ENCODE results near the gene IMMT. TPM values are rescaled to one million over a fixed set of nuclear protein-coding genes. Genes with fewer than 3 reads are reported as not detected.

The IMMT gene
- polyA plus RNA-seq, 1 donor from 2014 or later, result 45.9 TPM

GRCh38 chr2:86239745-86240144, 44.5 kb upstream of the IMMT start:
- TF ChIP-seq EP300 (conservative IDR thresholded peaks at IDR 0.05; ENCODE audit: poor library complexity, severe bottlenecking), result no peak
- TF ChIP-seq, protein P1, sequence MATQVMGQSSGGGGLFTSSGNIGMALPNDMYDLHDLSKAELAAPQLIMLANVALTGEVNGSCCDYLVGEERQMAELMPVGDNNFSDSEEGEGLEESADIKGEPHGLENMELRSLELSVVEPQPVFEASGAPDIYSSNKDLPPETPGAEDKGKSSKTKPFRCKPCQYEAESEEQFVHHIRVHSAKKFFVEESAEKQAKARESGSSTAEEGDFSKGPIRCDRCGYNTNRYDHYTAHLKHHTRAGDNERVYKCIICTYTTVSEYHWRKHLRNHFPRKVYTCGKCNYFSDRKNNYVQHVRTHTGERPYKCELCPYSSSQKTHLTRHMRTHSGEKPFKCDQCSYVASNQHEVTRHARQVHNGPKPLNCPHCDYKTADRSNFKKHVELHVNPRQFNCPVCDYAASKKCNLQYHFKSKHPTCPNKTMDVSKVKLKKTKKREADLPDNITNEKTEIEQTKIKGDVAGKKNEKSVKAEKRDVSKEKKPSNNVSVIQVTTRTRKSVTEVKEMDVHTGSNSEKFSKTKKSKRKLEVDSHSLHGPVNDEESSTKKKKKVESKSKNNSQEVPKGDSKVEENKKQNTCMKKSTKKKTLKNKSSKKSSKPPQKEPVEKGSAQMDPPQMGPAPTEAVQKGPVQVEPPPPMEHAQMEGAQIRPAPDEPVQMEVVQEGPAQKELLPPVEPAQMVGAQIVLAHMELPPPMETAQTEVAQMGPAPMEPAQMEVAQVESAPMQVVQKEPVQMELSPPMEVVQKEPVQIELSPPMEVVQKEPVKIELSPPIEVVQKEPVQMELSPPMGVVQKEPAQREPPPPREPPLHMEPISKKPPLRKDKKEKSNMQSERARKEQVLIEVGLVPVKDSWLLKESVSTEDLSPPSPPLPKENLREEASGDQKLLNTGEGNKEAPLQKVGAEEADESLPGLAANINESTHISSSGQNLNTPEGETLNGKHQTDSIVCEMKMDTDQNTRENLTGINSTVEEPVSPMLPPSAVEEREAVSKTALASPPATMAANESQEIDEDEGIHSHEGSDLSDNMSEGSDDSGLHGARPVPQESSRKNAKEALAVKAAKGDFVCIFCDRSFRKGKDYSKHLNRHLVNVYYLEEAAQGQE (IDR thresholded peaks at IDR 0.05; ENCODE audit: borderline replicate concordance), result no peak
- TF ChIP-seq SMC3 (conservative IDR thresholded peaks at IDR 0.05; ENCODE audit: poor library complexity), result no peak

GRCh38 chr2:86239326-86239725, 44.1 kb upstream of the IMMT start:
- Histone ChIP-seq H3K36me3 (ENCODE audit: insufficient read depth, low read length) (peaks cover 5% of the 10 kb centered on the region), H3K4me2 (ENCODE audit: low read length) (no peak overlapping the region), H3K4me3 (ENCODE audit: low read length) (no peak overlapping the region), H3K9ac (ENCODE audit: low read length) (no peak overlapping the region), H3K79me2 (replicated peaks; ENCODE audit: insufficient read depth, low read length) (no peaks in the 10 kb centered on the region), H4K20me1 (ENCODE audit: insufficient read depth) (no peaks in the 10 kb centered on the region), H3K27me3 (ENCODE audit: insufficient read depth, low read depth, low read length) (no peaks in the 10 kb centered on the region), H3K9me3 (ENCODE audit: low read length) (no peaks in the 10 kb centered on the region), H2AFZ (ENCODE audit: low read depth, low read length) (no peak overlapping the region), H3K9me2 (ENCODE audit: insufficient read depth, low read length) (no peaks in the 10 kb centered on the region), H3K27ac (ENCODE audit: low read length) (no peak overlapping the region), H3F3A (ENCODE audit: insufficient read depth, low read length, poor library complexity, severe bottlenecking) (no peaks in the 10 kb centered on the region)
- TF ChIP-seq SMC3 (conservative IDR thresholded peaks at IDR 0.05; ENCODE audit: poor library complexity) (no peak), EZH2 (IDR thresholded peaks at IDR 0.05; ENCODE audit: borderline replicate concordance, insufficient read depth, low read length, poor library complexity, severe bottlenecking) (no peak), RAD21 (conservative IDR thresholded peaks at IDR 0.05) (no peak), CTCF (IDR thresholded peaks at IDR 0.05; ENCODE audit: poor library complexity, severe bottlenecking) (no peak), EP300 (conservative IDR thresholded peaks at IDR 0.05; ENCODE audit: poor library complexity, severe bottlenecking) (no peak), POLR2AphosphoS5 (IDR thresholded peaks at IDR 0.05) (no peak), TAF1 (IDR thresholded peaks at IDR 0.05; ENCODE audit: low read depth) (no peak), MXI1 (conservative IDR thresholded peaks at IDR 0.05; ENCODE audit: poor library complexity, severe bottlenecking) (no peak)
- TF ChIP-seq, protein P1 (IDR thresholded peaks at IDR 0.05; ENCODE audit: borderline replicate concordance), result no peak

More at GRCh38 chr2:86239745-86240144, 44.5 kb upstream of the IMMT start:
- Histone ChIP-seq H2AFZ (ENCODE audit: low read depth, low read length) (no peak overlapping the region), H4K20me1 (ENCODE audit: insufficient read depth) (no peaks in the 10 kb centered on the region), H3K9me2 (ENCODE audit: insufficient read depth, low read length) (no peaks in the 10 kb centered on the region), H3K9me3 (ENCODE audit: low read length) (no peaks in the 10 kb centered on the region), H3K4me3 (ENCODE audit: low read length) (no peak overlapping the region), H3F3A (ENCODE audit: insufficient read depth, low read length, poor library complexity, severe bottlenecking) (no peaks in the 10 kb centered on the region), H3K9ac (ENCODE audit: low read length) (no peak overlapping the region), H3K36me3 (ENCODE audit: insufficient read depth, low read length) (peaks cover 5% of the 10 kb centered on the region), H3K27me3 (ENCODE audit: insufficient read depth, low read depth, low read length) (no peaks in the 10 kb centered on the region), H3K4me2 (ENCODE audit: low read length) (no peak overlapping the region), H3K79me2 (replicated peaks; ENCODE audit: insufficient read depth, low read length) (no peaks in the 10 kb centered on the region), H3K27ac (ENCODE audit: low read length) (no peak overlapping the region)

Data from neural cell (in vitro differentiated cells).